HFFc6 (cell line): ENCODE measurements around the gene LAPTM5. TPM values are rescaled to one million over a fixed set of nuclear protein-coding genes. Genes with fewer than 3 reads are reported as not detected.

Source experiments
- DNase-seq: peaks from one replicate; pipeline ENCODE4 v3.0.0-alpha.2; 2018
- H3K27ac Mint-ChIP-seq: 2 replicates; pipeline ENCODE4 v1.8.0; 2020; ENCODE audit warnings: mild to moderate bottlenecking, mixed read lengths
- H3K27me3 Mint-ChIP-seq: 2 replicates; pipeline ENCODE4 v1.8.0; 2021; ENCODE audit warnings: mild to moderate bottlenecking, moderate library complexity, mixed read lengths; ENCODE audit not compliant: insufficient read depth
- H3K36me3 Mint-ChIP-seq: 2 replicates; pipeline ENCODE4 v1.8.0; 2021; ENCODE audit warnings: low read depth, mixed read lengths
- H3K4me1 Mint-ChIP-seq: 2 replicates; pipeline ENCODE4 v1.8.0; 2020; ENCODE audit warnings: low read depth, mixed read lengths
- H3K4me3 Mint-ChIP-seq: 2 replicates; pipeline ENCODE4 v1.8.0; 2020; ENCODE audit warnings: mild to moderate bottlenecking, moderate library complexity, mixed read lengths
- H3K9me3 Mint-ChIP-seq: 2 replicates; pipeline ENCODE4 v1.8.0; 2020; ENCODE audit warnings: mild to moderate bottlenecking, mixed read lengths
- CTCF ChIP-seq: fragments of 200-600 bp; sonication (generic); IDR thresholded peaks from 2 replicates; pipeline ENCODE4 v1.5.0; 2021; ENCODE audit warnings: antibody characterized with exemption, mild to moderate bottlenecking
- total RNA-seq, 6 experiments: library from RNA; stranded (reverse); fragmentation: NEBNext Ultra II Directional; extraction: Animal tissue kit (Norgen Biotek cat#: 25700); gene quantifications; 2 replicates in 1 of 6; 3 replicates in 5 of 6; pipeline ENCODE4 v1.2.3, GENCODE V29; 2021

Gene LAPTM5
- total RNA-seq, 6 experiments from 2014 or later: 0.38 to 0.81 (median 0.63) TPM

- Mint-ChIP-seq H3K27me3 (peaks cover 29% of the 10 kb centered on the region), H3K27ac (no peak overlapping the region), H3K4me1 (no peaks in the 10 kb centered on the region), H3K4me3 (no peak overlapping the region), H3K9me3 (no peaks in the 10 kb centered on the region; the same call in 1 of the 2 replicates), H3K36me3 (no peaks in the 10 kb centered on the region)
- TF ChIP-seq CTCF: no peak
- no peak for DNase-seq
Observed at GRCh38 chr1:30735124-30735523, 22.4 kb downstream of the LAPTM5 start.

GRCh38 chr1:30734580-30734979 lies 23.0 kb downstream of the LAPTM5 start:
- no peak for TF ChIP-seq CTCF
- no peak overlapping the region for H3K4me3 Mint-ChIP-seq
- no peaks in the 10 kb centered on the region; the same call in 1 of the 2 replicates for H3K9me3 Mint-ChIP-seq
- no peaks in the 10 kb centered on the region for H3K36me3 Mint-ChIP-seq
- no peak for DNase-seq
- no peaks in the 10 kb centered on the region for H3K4me1 Mint-ChIP-seq
- H3K27ac Mint-ChIP-seq: no peak overlapping the region
- peaks cover 26% of the 10 kb centered on the region for H3K27me3 Mint-ChIP-seq

- no peak for DNase-seq
- no peaks in the 10 kb centered on the region for H3K4me1 Mint-ChIP-seq
- H3K27ac Mint-ChIP-seq: no peak overlapping the region
- no peaks in the 10 kb centered on the region; the same call in 1 of the 2 replicates for H3K9me3 Mint-ChIP-seq
- H3K27me3 Mint-ChIP-seq: peaks cover 26% of the 10 kb centered on the region
- TF ChIP-seq CTCF: no peak
- H3K4me3 Mint-ChIP-seq: no peak overlapping the region
- H3K36me3 Mint-ChIP-seq: no peaks in the 10 kb centered on the region
Observed at GRCh38 chr1:30734106-30734505, 23.5 kb downstream of the LAPTM5 start.

- H3K9me3 Mint-ChIP-seq: no peaks in the 10 kb centered on the region; the same call in 1 of the 2 replicates
- no peaks in the 10 kb centered on the region for H3K36me3 Mint-ChIP-seq
- TF ChIP-seq CTCF: no peak
- peaks cover 30% of the 10 kb centered on the region for H3K27me3 Mint-ChIP-seq
- H3K27ac Mint-ChIP-seq: no peak overlapping the region
- DNase-seq: no peak
- H3K4me1 Mint-ChIP-seq: no peaks in the 10 kb centered on the region
- no peak overlapping the region for H3K4me3 Mint-ChIP-seq
Observed at GRCh38 chr1:30733493-30733892, 24.1 kb downstream of the LAPTM5 start.

- Mint-ChIP-seq H3K36me3 (no peaks in the 10 kb centered on the region), H3K4me3 (no peak overlapping the region), H3K27ac (no peak overlapping the region), H3K27me3 (peaks cover 30% of the 10 kb centered on the region), H3K9me3 (no peaks in the 10 kb centered on the region), H3K4me1 (0 out of 2 replicates have a peak, but pooled peaks cover 8% of the 10 kb centered on the region)
- no peak for DNase-seq
- TF ChIP-seq CTCF: no peak
Observed at GRCh38 chr1:30732277-30732996, 25.1 kb downstream of the LAPTM5 start.
